H9 (cell line): ENCODE data around the gene NKAPD1. TPM values are rescaled to one million over a fixed set of nuclear protein-coding genes. Genes with fewer than 3 reads are reported as not detected.

Source experiments
- DNase-seq: peaks from one replicate; pipeline ENCODE4 v3.0.0-alpha.2; 2017
- H2AFZ ChIP-seq: one replicate; pipeline ENCODE4 v1.6.1; 2013; ENCODE audit warnings: mild to moderate bottlenecking, low read length, control low read depth, moderate library complexity
- H2AK5ac ChIP-seq: 2 replicates; pipeline ENCODE4 v1.6.1; 2013; ENCODE audit warnings: low read length, control low read depth, mixed read lengths; ENCODE audit not compliant: insufficient read length
- H2BK120ac ChIP-seq: one replicate; pipeline ENCODE4 v1.6.1; 2013; ENCODE audit warnings: low read depth, mild to moderate bottlenecking, low read length, control low read depth, inconsistent platforms; ENCODE audit not compliant: poor library complexity, severe bottlenecking
- H2BK12ac ChIP-seq: 2 replicates; pipeline ENCODE4 v1.6.1; 2013; ENCODE audit warnings: low read length, control low read depth, mixed read lengths, low read depth; ENCODE audit not compliant: insufficient read length
- H2BK15ac ChIP-seq: 2 replicates; pipeline ENCODE4 v1.6.1; 2013; ENCODE audit warnings: low read depth, low read length, control low read depth
- H2BK20ac ChIP-seq: one replicate; pipeline ENCODE4 v1.6.1; 2013; ENCODE audit warnings: low read depth, mild to moderate bottlenecking, low read length, control low read depth, inconsistent platforms; ENCODE audit not compliant: poor library complexity, severe bottlenecking
- H2BK5ac ChIP-seq: 2 replicates; pipeline ENCODE4 v1.6.1; 2013; ENCODE audit warnings: low read length, control low read depth, mixed read lengths; ENCODE audit not compliant: insufficient read length
- H3K14ac ChIP-seq: 2 replicates; pipeline ENCODE4 v1.6.1; 2013; ENCODE audit warnings: low read length, control low read depth; ENCODE audit not compliant: insufficient read depth
- H3K18ac ChIP-seq: 2 replicates; pipeline ENCODE4 v1.6.1; 2013; ENCODE audit warnings: low read depth, mild to moderate bottlenecking, mixed read lengths, low read length, control low read depth; ENCODE audit not compliant: insufficient read length
- H3K23ac ChIP-seq: 2 replicates; pipeline ENCODE4 v1.6.1; 2013; ENCODE audit warnings: low read length, control low read depth, mixed read lengths, low read depth; ENCODE audit not compliant: insufficient read length
- H3K23me2 ChIP-seq: 2 replicates; pipeline ENCODE4 v1.6.1; 2013; ENCODE audit warnings: low read depth, mild to moderate bottlenecking, mixed read lengths, low read length, control low read depth; ENCODE audit not compliant: insufficient read length, poor library complexity, severe bottlenecking
- H3K27ac ChIP-seq: 2 replicates; pipeline ENCODE4 v1.5.1; 2013; ENCODE audit warnings: low read length, control low read depth, mixed read lengths, low read depth; ENCODE audit not compliant: insufficient read length
- H3K27me3 ChIP-seq: 2 replicates; pipeline ENCODE4 v1.6.1; 2013; ENCODE audit warnings: low read length, control low read depth, inconsistent platforms; ENCODE audit not compliant: insufficient read depth
- H3K4ac ChIP-seq: 2 replicates; pipeline ENCODE4 v1.6.1; 2013; ENCODE audit warnings: low read depth, mild to moderate bottlenecking, control low read depth, inconsistent platforms, low read length, moderate library complexity
- H3K4me1 ChIP-seq: 2 replicates; pipeline ENCODE4 v1.6.1; 2013; ENCODE audit warnings: low read length, control low read depth, inconsistent platforms; ENCODE audit not compliant: insufficient read depth
- H3K4me2 ChIP-seq: 2 replicates; pipeline ENCODE4 v1.6.1; 2013; ENCODE audit warnings: low read length, control low read depth, mixed read lengths; ENCODE audit not compliant: insufficient read length, insufficient read depth
- H3K56ac ChIP-seq: 2 replicates; pipeline ENCODE4 v1.6.1; 2013; ENCODE audit warnings: low read depth, mild to moderate bottlenecking, mixed read lengths, low read length, control low read depth; ENCODE audit not compliant: insufficient read length
- H3K79me1 ChIP-seq: 2 replicates; pipeline ENCODE4 v1.6.1; 2013; ENCODE audit warnings: low read depth, mild to moderate bottlenecking, moderate library complexity, low read length, control low read depth, inconsistent platforms; ENCODE audit not compliant: insufficient read depth, poor library complexity, severe bottlenecking
- H3K79me2 ChIP-seq: 2 replicates; pipeline ENCODE4 v1.6.1; 2013; ENCODE audit warnings: low read length, control low read depth, inconsistent platforms; ENCODE audit not compliant: insufficient read depth
- H3K9ac ChIP-seq: 2 replicates; pipeline ENCODE4 v1.6.1; 2013; ENCODE audit warnings: low read length, control low read depth, mixed read lengths; ENCODE audit not compliant: insufficient read length; ENCODE audit errors: extremely low read depth
- H3K9me3 ChIP-seq: one replicate; pipeline ENCODE4 v1.6.1; 2013; ENCODE audit warnings: low read depth, low read length, inconsistent platforms; ENCODE audit not compliant: control insufficient read depth
- H3T11ph ChIP-seq: one replicate; pipeline ENCODE4 v1.6.1; 2013; ENCODE audit warnings: mild to moderate bottlenecking, low read length, control low read depth, inconsistent platforms
- H4K20me1 ChIP-seq: one replicate; pipeline ENCODE4 v1.6.1; 2013; ENCODE audit not compliant: control insufficient read depth, insufficient read length, insufficient read depth
- H4K5ac ChIP-seq: 2 replicates; pipeline ENCODE4 v1.6.1; 2013; ENCODE audit warnings: low read depth, mild to moderate bottlenecking, mixed read lengths, low read length, control low read depth; ENCODE audit not compliant: insufficient read length
- H4K8ac ChIP-seq: replicated peaks from 2 replicates; pipeline ENCODE4 v1.6.1; 2013; ENCODE audit warnings: low read length, control low read depth, mixed read lengths, low read depth; ENCODE audit not compliant: insufficient read length
- H4K91ac ChIP-seq: 2 replicates; pipeline ENCODE4 v1.6.1; 2013; ENCODE audit warnings: low read depth, mild to moderate bottlenecking, moderate library complexity, mixed read lengths, low read length, control low read depth; ENCODE audit not compliant: insufficient read length
- H3K27ac Mint-ChIP-seq, 3 experiments: 2 replicates in 2 of 3; 3 replicates in 1 of 3; pipeline ENCODE4 v1.8.0; 2020 to 2021; ENCODE audit warnings: mixed read lengths in 3 of 3, mild to moderate bottlenecking in 1 of 3, moderate library complexity in 1 of 3
- H3K27me3 Mint-ChIP-seq: 2 replicates; pipeline ENCODE4 v1.8.0; 2021; ENCODE audit warnings: low read depth, mild to moderate bottlenecking, moderate library complexity, mixed read lengths
- H3K36me3 Mint-ChIP-seq, 3 experiments: 2 replicates in 2 of 3; 3 replicates in 1 of 3; pipeline ENCODE4 v1.8.0; 2020 to 2021; ENCODE audit warnings: low read depth in 3 of 3, mixed read lengths in 3 of 3; ENCODE audit not compliant: insufficient read depth in 1 of 3
- H3K4me1 Mint-ChIP-seq, 2 experiments: 2 replicates each; pipeline ENCODE4 v1.8.0; 2020; ENCODE audit warnings: mixed read lengths in 2 of 2
- H3K4me3 Mint-ChIP-seq, 2 experiments: 2 replicates in 1 of 2; 3 replicates in 1 of 2; pipeline ENCODE4 v1.8.0; 2020 to 2021; ENCODE audit warnings: mild to moderate bottlenecking in 2 of 2, mixed read lengths in 2 of 2, moderate library complexity in 1 of 2
- H3K9me3 Mint-ChIP-seq, 2 experiments: 2 replicates in 1 of 2; 3 replicates in 1 of 2; pipeline ENCODE4 v1.8.0; 2020; ENCODE audit warnings: mild to moderate bottlenecking in 2 of 2, mixed read lengths in 2 of 2, moderate library complexity in 1 of 2
- WGBS: extraction: QIAGEN DNeasy Blood & Tissue Kit; methylation state at CpG from one replicate; pipeline ENCODE4 v1.1.7; 2013; ENCODE audit warnings: missing lambda C conversion rate, low lambda C conversion rate, mixed read lengths; ENCODE audit not compliant: insufficient read length; ENCODE audit errors: extremely low coverage; 5-methylcytosine and 5-hydroxymethylcytosine counted together
- total RNA-seq: library from RNA; stranded (reverse); gene quantifications from 2 replicates; pipeline ENCODE4 v1.2.1, GENCODE V29; 2021
- TF ChIP-seq, protein P1 (sequence below): fragments of 200-600 bp; sonication (generic); conservative IDR thresholded peaks from 3 replicates; pipeline ENCODE4 v1.8.0; 2021; ENCODE audit warnings: antibody characterized with exemption, mild to moderate bottlenecking

NKAPD1 gene
- total RNA-seq, 1 experiment from 2014 or later = 25.9 TPM

DNA sequence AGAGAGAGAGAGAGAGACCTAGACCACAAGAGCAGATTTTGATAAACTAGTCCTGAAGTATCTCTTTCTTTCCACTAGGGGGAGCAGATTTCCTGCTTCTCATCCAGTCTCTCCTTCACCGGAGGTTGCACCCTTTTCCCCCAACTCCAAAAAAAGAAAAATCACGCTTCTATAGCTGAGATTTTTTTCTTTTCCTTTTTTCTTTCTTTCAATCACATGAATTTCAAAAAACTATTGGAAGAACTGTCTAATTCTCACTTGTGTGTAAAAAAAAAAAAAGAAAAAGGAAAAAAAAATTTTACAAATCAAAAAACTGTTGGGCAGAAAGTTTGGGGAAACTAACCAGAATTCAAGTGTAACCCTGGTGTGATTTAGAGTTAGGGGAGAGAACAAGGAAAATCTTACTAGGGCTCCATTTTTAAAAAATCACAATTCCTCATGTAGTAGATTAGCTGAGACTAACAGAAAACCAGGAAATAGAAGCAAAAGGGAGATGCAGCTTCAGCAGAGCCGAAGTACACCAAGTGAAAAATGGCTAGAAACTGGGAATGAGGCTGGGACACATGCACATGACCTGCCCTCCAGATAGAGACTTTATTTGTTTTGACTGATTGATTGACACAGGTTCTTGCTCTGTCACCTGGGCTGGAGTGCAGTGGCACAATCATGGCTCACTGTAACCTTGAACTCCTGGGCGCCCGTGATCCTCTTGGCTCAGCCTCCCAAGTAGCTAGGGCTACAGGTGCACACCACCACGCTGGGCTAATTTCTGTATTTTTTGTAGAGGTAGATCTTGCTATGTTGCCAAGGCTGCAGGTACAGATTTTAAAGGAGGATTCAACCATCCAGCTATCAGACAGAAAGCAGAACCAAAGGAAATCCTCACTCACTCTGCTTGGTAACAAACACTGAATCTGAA is 39.7 kb downstream of the NKAPD1 start:
- Histone ChIP-seq H2AK5ac (no peak overlapping the region), H3T11ph (no peak overlapping the region), H4K91ac (no peak overlapping the region), H2BK15ac (no peak overlapping the region), H3K18ac (no peak overlapping the region), H3K4ac (no peak overlapping the region), H2BK120ac (no peak overlapping the region), H2AFZ (no peak overlapping the region), H4K20me1 (no peaks in the 10 kb centered on the region), H3K4me2 (no peak overlapping the region), H3K27ac (no peak overlapping the region), H3K79me2 (no peaks in the 10 kb centered on the region), H3K4me1 (no peaks in the 10 kb centered on the region), H3K14ac (no peak overlapping the region), H3K56ac (no peak overlapping the region), H4K8ac (no peak overlapping the region), H2BK20ac (no peak overlapping the region), H3K23me2 (no peaks in the 10 kb centered on the region), H3K9ac (no peak overlapping the region), H3K79me1 (no peaks in the 10 kb centered on the region), H2BK5ac (no peak overlapping the region), H3K23ac (no peak overlapping the region), H4K5ac (no peak overlapping the region), H3K9me3 (no peaks in the 10 kb centered on the region), H3K27me3 (no peaks in the 10 kb centered on the region), H2BK12ac (no peak overlapping the region)
- Mint-ChIP-seq H3K4me3 (no peak overlapping the region), H3K4me1 (no peaks in the 10 kb centered on the region), H3K9me3 (no peaks in the 10 kb centered on the region), H3K36me3 (no peaks in the 10 kb centered on the region), H3K27me3 (peaks cover 1% of the 10 kb centered on the region; the same call in 1 of the 2 replicates), H3K27ac (no peak overlapping the region)
- no CpG with 5 or more reads among the region's 6 CpGs for WGBS
- no peak for DNase-seq
- TF ChIP-seq, protein P1, sequence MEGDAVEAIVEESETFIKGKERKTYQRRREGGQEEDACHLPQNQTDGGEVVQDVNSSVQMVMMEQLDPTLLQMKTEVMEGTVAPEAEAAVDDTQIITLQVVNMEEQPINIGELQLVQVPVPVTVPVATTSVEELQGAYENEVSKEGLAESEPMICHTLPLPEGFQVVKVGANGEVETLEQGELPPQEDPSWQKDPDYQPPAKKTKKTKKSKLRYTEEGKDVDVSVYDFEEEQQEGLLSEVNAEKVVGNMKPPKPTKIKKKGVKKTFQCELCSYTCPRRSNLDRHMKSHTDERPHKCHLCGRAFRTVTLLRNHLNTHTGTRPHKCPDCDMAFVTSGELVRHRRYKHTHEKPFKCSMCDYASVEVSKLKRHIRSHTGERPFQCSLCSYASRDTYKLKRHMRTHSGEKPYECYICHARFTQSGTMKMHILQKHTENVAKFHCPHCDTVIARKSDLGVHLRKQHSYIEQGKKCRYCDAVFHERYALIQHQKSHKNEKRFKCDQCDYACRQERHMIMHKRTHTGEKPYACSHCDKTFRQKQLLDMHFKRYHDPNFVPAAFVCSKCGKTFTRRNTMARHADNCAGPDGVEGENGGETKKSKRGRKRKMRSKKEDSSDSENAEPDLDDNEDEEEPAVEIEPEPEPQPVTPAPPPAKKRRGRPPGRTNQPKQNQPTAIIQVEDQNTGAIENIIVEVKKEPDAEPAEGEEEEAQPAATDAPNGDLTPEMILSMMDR = peak; percentile 77
